ENCODE results near the gene COMMD7.
"Not testable (repeated sequence)": the region's sequence is repeated elsewhere in the genome, so short reads cannot be mapped to it uniquely, and the experiment has no call there.

Gene COMMD7

GRCh38 chr20:32709632-32710121 lies 33.6 kb downstream of the COMMD7 start:
- no peak for TF ChIP-seq CTCF (IDR thresholded peaks at IDR 0.05; ENCODE audit: insufficient read depth, low read depth, low read length, missing control alignments)
- H3K4me3 ChIP-seq (ENCODE audit: low read length), result no peak overlapping the region
- DNase-seq (ENCODE audit: low read depth), result no peak

- not testable (repeated sequence) for DNase-seq (ENCODE audit: low read depth); H3K4me3 ChIP-seq (ENCODE audit: low read length)
Observed at GRCh38 chr20:32709029-32709631, 34.1 kb downstream of the COMMD7 start.

GRCh38 chr20:32707691-32708581 lies 35.3 kb downstream of the COMMD7 start:
- H3K4me3 ChIP-seq (ENCODE audit: low read length), result no peak overlapping the region
- TF ChIP-seq CTCF (IDR thresholded peaks at IDR 0.05; ENCODE audit: insufficient read depth, low read depth, low read length, missing control alignments), result no peak
- no peak for DNase-seq (ENCODE audit: low read depth)

- TF ChIP-seq CTCF (IDR thresholded peaks at IDR 0.05; ENCODE audit: insufficient read depth, low read depth, low read length, missing control alignments), result no peak
- no peak overlapping the region for H3K4me3 ChIP-seq (ENCODE audit: low read length)
- no peak for DNase-seq (ENCODE audit: low read depth)
Observed at GRCh38 chr20:32706486-32706885, 36.8 kb downstream of the COMMD7 start.

GRCh38 chr20:32702706-32703425 lies 40.4 kb downstream of the COMMD7 start:
- DNase-seq (ENCODE audit: low read depth), result no peak
- TF ChIP-seq CTCF (IDR thresholded peaks at IDR 0.05; ENCODE audit: insufficient read depth, low read depth, low read length, missing control alignments), result no peak
- H3K4me3 ChIP-seq (ENCODE audit: low read length), result no peak overlapping the region

GRCh38 chr20:32697608-32698007 lies 45.7 kb downstream of the COMMD7 start:
- no peak overlapping the region for H3K4me3 ChIP-seq (ENCODE audit: low read length)
- no peak for TF ChIP-seq CTCF (IDR thresholded peaks at IDR 0.05; ENCODE audit: insufficient read depth, low read depth, low read length, missing control alignments)
- DNase-seq (ENCODE audit: low read depth), result no peak

- H3K4me3 ChIP-seq (ENCODE audit: low read length), result no peak overlapping the region
- TF ChIP-seq CTCF (IDR thresholded peaks at IDR 0.05; ENCODE audit: insufficient read depth, low read depth, low read length, missing control alignments), result no peak
Observed at GRCh38 chr20:32695089-32695488, 48.2 kb downstream of the COMMD7 start.

GRCh38 chr20:32688966-32689365 lies 54.3 kb downstream of the COMMD7 start:
- H3K4me3 ChIP-seq (ENCODE audit: low read length); DNase-seq (ENCODE audit: low read depth): not testable (repeated sequence)

More at GRCh38 chr20:32695089-32695488, 48.2 kb downstream of the COMMD7 start:
- DNase-seq (ENCODE audit: low read depth), result peak; percentile 38

Measured in epithelial cell of esophagus (primary cell).